ENCODE data around the gene TOB1. TPM values are rescaled to one million over a fixed set of nuclear protein-coding genes. Genes with fewer than 3 reads are reported as not detected.

TOB1 gene
- total RNA-seq, 1 experiment from 2014 or later: 53.1 TPM

GRCh38 chr17:50890675-50891516 lies 24.7 kb upstream of the TOB1 start:
- peak overlapping the region; percentile 42 for H3K27ac Mint-ChIP-seq (ENCODE audit: low read depth, unreplicated experiment)
- no TSS peak for BruUV-seq (replicated peaks)
- no peaks in the 10 kb centered on the region for H3K27me3 Mint-ChIP-seq (ENCODE audit: insufficient read depth, unreplicated experiment)
- no peak for DNase-seq (ENCODE audit: unreplicated experiment)
- H3K9me3 Mint-ChIP-seq (ENCODE audit: unreplicated experiment): no peaks in the 10 kb centered on the region
- POLR2A ChIA-PET: interaction anchor here (1.1 to 7.9 kb wide), 8 partner anchors 12 to 58 kb away, joined by 3 to 99 read pairs (median 6); partner anchors contain the start of gene TOB1
- H3K36me3 Mint-ChIP-seq (ENCODE audit: insufficient read depth, unreplicated experiment): no peaks in the 10 kb centered on the region
- intact Hi-C loops (cut with micrococcal nuclease): no loop called here
- H3K4me3 Mint-ChIP-seq (ENCODE audit: unreplicated experiment): no peak overlapping the region
- CTCF ChIA-PET: interaction anchor here (0.6 to 1.5 kb wide), 3 partner anchors 28 to 58 kb away, joined by 3 to 8 read pairs (median 3); no protein-coding TSS in a partner anchor
- TF ChIP-seq CTCF (IDR thresholded peaks at IDR 0.05; ENCODE audit: unreplicated experiment): no peak
- H3K4me1 Mint-ChIP-seq (ENCODE audit: insufficient read depth, unreplicated experiment): peaks cover 29% of the 10 kb centered on the region

GRCh38 chr17:50889528-50890118 lies 23.5 kb upstream of the TOB1 start:
- no peak for DNase-seq (ENCODE audit: unreplicated experiment)
- TF ChIP-seq CTCF (IDR thresholded peaks at IDR 0.05; ENCODE audit: unreplicated experiment): no peak
- CTCF ChIA-PET: interaction anchor here (0.7 to 1.2 kb wide), 3 partner anchors 16 to 106 kb away, joined by 3 read pairs; no protein-coding TSS in a partner anchor
- H3K4me3 Mint-ChIP-seq (ENCODE audit: unreplicated experiment): no peak overlapping the region
- H3K36me3 Mint-ChIP-seq (ENCODE audit: insufficient read depth, unreplicated experiment): no peaks in the 10 kb centered on the region
- H3K9me3 Mint-ChIP-seq (ENCODE audit: unreplicated experiment): no peaks in the 10 kb centered on the region
- POLR2A ChIA-PET: interaction anchor here (0.6 to 7.9 kb wide), 8 partner anchors 11 to 59 kb away, joined by 3 to 99 read pairs (median 4); partner anchors contain the start of gene TOB1
- no TSS peak for BruUV-seq (replicated peaks)
- no peak overlapping the region for H3K27ac Mint-ChIP-seq (ENCODE audit: low read depth, unreplicated experiment)
- intact Hi-C loops (cut with micrococcal nuclease): no loop called here
- H3K27me3 Mint-ChIP-seq (ENCODE audit: insufficient read depth, unreplicated experiment): no peaks in the 10 kb centered on the region
- H3K4me1 Mint-ChIP-seq (ENCODE audit: insufficient read depth, unreplicated experiment): peaks cover 24% of the 10 kb centered on the region

GRCh38 chr17:50887705-50888245 lies 21.6 kb upstream of the TOB1 start:
- BruUV-seq (replicated peaks): no TSS peak
- TF ChIP-seq CTCF (IDR thresholded peaks at IDR 0.05; ENCODE audit: unreplicated experiment): no peak
- intact Hi-C loops (cut with micrococcal nuclease): no loop called here
- H3K4me3 Mint-ChIP-seq (ENCODE audit: unreplicated experiment): no peak overlapping the region
- H3K36me3 Mint-ChIP-seq (ENCODE audit: insufficient read depth, unreplicated experiment): no peaks in the 10 kb centered on the region
- no peaks in the 10 kb centered on the region for H3K9me3 Mint-ChIP-seq (ENCODE audit: unreplicated experiment)
- no peak for DNase-seq (ENCODE audit: unreplicated experiment)
- ChIA-PET CTCF (interaction anchor here (0.5 to 1.8 kb wide), 6 partner anchors 14 to 104 kb away, joined by 3 to 5 read pairs (median 4); no protein-coding TSS in a partner anchor), POLR2A (interaction anchor here (0.7 to 7.9 kb wide), 3 partner anchors 16 to 51 kb away, joined by 3 to 99 read pairs (median 6); partner anchors contain the start of gene TOB1)
- H3K27ac Mint-ChIP-seq (ENCODE audit: low read depth, unreplicated experiment): no peak overlapping the region
- H3K4me1 Mint-ChIP-seq (ENCODE audit: insufficient read depth, unreplicated experiment): peaks cover 30% of the 10 kb centered on the region
- no peaks in the 10 kb centered on the region for H3K27me3 Mint-ChIP-seq (ENCODE audit: insufficient read depth, unreplicated experiment)

All from MCF 10A (cell line).